H9 (cell line): ENCODE results near the gene TNNT1. TPM values are rescaled to one million over a fixed set of nuclear protein-coding genes. Genes with fewer than 3 reads are reported as not detected.

Experiments used
- DNase-seq: peaks from one replicate; pipeline ENCODE4 v3.0.0-alpha.2; 2017
- H2AFZ ChIP-seq: one replicate; pipeline ENCODE4 v1.6.1; 2013; ENCODE audit warnings: mild to moderate bottlenecking, low read length, control low read depth, moderate library complexity
- H2AK5ac ChIP-seq: 2 replicates; pipeline ENCODE4 v1.6.1; 2013; ENCODE audit warnings: low read length, control low read depth, mixed read lengths; ENCODE audit not compliant: insufficient read length
- H2BK120ac ChIP-seq: one replicate; pipeline ENCODE4 v1.6.1; 2013; ENCODE audit warnings: low read depth, mild to moderate bottlenecking, low read length, control low read depth, inconsistent platforms; ENCODE audit not compliant: poor library complexity, severe bottlenecking
- H2BK12ac ChIP-seq: 2 replicates; pipeline ENCODE4 v1.6.1; 2013; ENCODE audit warnings: low read length, control low read depth, mixed read lengths, low read depth; ENCODE audit not compliant: insufficient read length
- H2BK15ac ChIP-seq: 2 replicates; pipeline ENCODE4 v1.6.1; 2013; ENCODE audit warnings: low read depth, low read length, control low read depth
- H2BK20ac ChIP-seq: one replicate; pipeline ENCODE4 v1.6.1; 2013; ENCODE audit warnings: low read depth, mild to moderate bottlenecking, low read length, control low read depth, inconsistent platforms; ENCODE audit not compliant: poor library complexity, severe bottlenecking
- H2BK5ac ChIP-seq: 2 replicates; pipeline ENCODE4 v1.6.1; 2013; ENCODE audit warnings: low read length, control low read depth, mixed read lengths; ENCODE audit not compliant: insufficient read length
- H3K14ac ChIP-seq: 2 replicates; pipeline ENCODE4 v1.6.1; 2013; ENCODE audit warnings: low read length, control low read depth; ENCODE audit not compliant: insufficient read depth
- H3K18ac ChIP-seq: 2 replicates; pipeline ENCODE4 v1.6.1; 2013; ENCODE audit warnings: low read depth, mild to moderate bottlenecking, mixed read lengths, low read length, control low read depth; ENCODE audit not compliant: insufficient read length
- H3K23ac ChIP-seq: 2 replicates; pipeline ENCODE4 v1.6.1; 2013; ENCODE audit warnings: low read length, control low read depth, mixed read lengths, low read depth; ENCODE audit not compliant: insufficient read length
- H3K23me2 ChIP-seq: 2 replicates; pipeline ENCODE4 v1.6.1; 2013; ENCODE audit warnings: low read depth, mild to moderate bottlenecking, mixed read lengths, low read length, control low read depth; ENCODE audit not compliant: insufficient read length, poor library complexity, severe bottlenecking
- H3K27ac ChIP-seq: 2 replicates; pipeline ENCODE4 v1.5.1; 2013; ENCODE audit warnings: low read length, control low read depth, mixed read lengths, low read depth; ENCODE audit not compliant: insufficient read length
- H3K27me3 ChIP-seq: 2 replicates; pipeline ENCODE4 v1.6.1; 2013; ENCODE audit warnings: low read length, control low read depth, inconsistent platforms; ENCODE audit not compliant: insufficient read depth
- H3K4ac ChIP-seq: 2 replicates; pipeline ENCODE4 v1.6.1; 2013; ENCODE audit warnings: low read depth, mild to moderate bottlenecking, control low read depth, inconsistent platforms, low read length, moderate library complexity
- H3K4me1 ChIP-seq: 2 replicates; pipeline ENCODE4 v1.6.1; 2013; ENCODE audit warnings: low read length, control low read depth, inconsistent platforms; ENCODE audit not compliant: insufficient read depth
- H3K4me2 ChIP-seq: 2 replicates; pipeline ENCODE4 v1.6.1; 2013; ENCODE audit warnings: low read length, control low read depth, mixed read lengths; ENCODE audit not compliant: insufficient read length, insufficient read depth
- H3K56ac ChIP-seq: 2 replicates; pipeline ENCODE4 v1.6.1; 2013; ENCODE audit warnings: low read depth, mild to moderate bottlenecking, mixed read lengths, low read length, control low read depth; ENCODE audit not compliant: insufficient read length
- H3K79me1 ChIP-seq: 2 replicates; pipeline ENCODE4 v1.6.1; 2013; ENCODE audit warnings: low read depth, mild to moderate bottlenecking, moderate library complexity, low read length, control low read depth, inconsistent platforms; ENCODE audit not compliant: insufficient read depth, poor library complexity, severe bottlenecking
- H3K79me2 ChIP-seq: 2 replicates; pipeline ENCODE4 v1.6.1; 2013; ENCODE audit warnings: low read length, control low read depth, inconsistent platforms; ENCODE audit not compliant: insufficient read depth
- H3K9ac ChIP-seq: 2 replicates; pipeline ENCODE4 v1.6.1; 2013; ENCODE audit warnings: low read length, control low read depth, mixed read lengths; ENCODE audit not compliant: insufficient read length; ENCODE audit errors: extremely low read depth
- H3K9me3 ChIP-seq: one replicate; pipeline ENCODE4 v1.6.1; 2013; ENCODE audit warnings: low read depth, low read length, inconsistent platforms; ENCODE audit not compliant: control insufficient read depth
- H3T11ph ChIP-seq: one replicate; pipeline ENCODE4 v1.6.1; 2013; ENCODE audit warnings: mild to moderate bottlenecking, low read length, control low read depth, inconsistent platforms
- H4K20me1 ChIP-seq: one replicate; pipeline ENCODE4 v1.6.1; 2013; ENCODE audit not compliant: control insufficient read depth, insufficient read length, insufficient read depth
- H4K5ac ChIP-seq: 2 replicates; pipeline ENCODE4 v1.6.1; 2013; ENCODE audit warnings: low read depth, mild to moderate bottlenecking, mixed read lengths, low read length, control low read depth; ENCODE audit not compliant: insufficient read length
- H4K8ac ChIP-seq: replicated peaks from 2 replicates; pipeline ENCODE4 v1.6.1; 2013; ENCODE audit warnings: low read length, control low read depth, mixed read lengths, low read depth; ENCODE audit not compliant: insufficient read length
- H4K91ac ChIP-seq: 2 replicates; pipeline ENCODE4 v1.6.1; 2013; ENCODE audit warnings: low read depth, mild to moderate bottlenecking, moderate library complexity, mixed read lengths, low read length, control low read depth; ENCODE audit not compliant: insufficient read length
- H3K27ac Mint-ChIP-seq, 3 experiments: 2 replicates in 2 of 3; 3 replicates in 1 of 3; pipeline ENCODE4 v1.8.0; 2020 to 2021; ENCODE audit warnings: mixed read lengths in 3 of 3, mild to moderate bottlenecking in 1 of 3, moderate library complexity in 1 of 3
- H3K27me3 Mint-ChIP-seq: 2 replicates; pipeline ENCODE4 v1.8.0; 2021; ENCODE audit warnings: low read depth, mild to moderate bottlenecking, moderate library complexity, mixed read lengths
- H3K36me3 Mint-ChIP-seq, 3 experiments: 2 replicates in 2 of 3; 3 replicates in 1 of 3; pipeline ENCODE4 v1.8.0; 2020 to 2021; ENCODE audit warnings: low read depth in 3 of 3, mixed read lengths in 3 of 3; ENCODE audit not compliant: insufficient read depth in 1 of 3
- H3K4me1 Mint-ChIP-seq, 2 experiments: 2 replicates each; pipeline ENCODE4 v1.8.0; 2020; ENCODE audit warnings: mixed read lengths in 2 of 2
- H3K4me3 Mint-ChIP-seq, 2 experiments: 2 replicates in 1 of 2; 3 replicates in 1 of 2; pipeline ENCODE4 v1.8.0; 2020 to 2021; ENCODE audit warnings: mild to moderate bottlenecking in 2 of 2, mixed read lengths in 2 of 2, moderate library complexity in 1 of 2
- H3K9me3 Mint-ChIP-seq, 2 experiments: 2 replicates in 1 of 2; 3 replicates in 1 of 2; pipeline ENCODE4 v1.8.0; 2020; ENCODE audit warnings: mild to moderate bottlenecking in 2 of 2, mixed read lengths in 2 of 2, moderate library complexity in 1 of 2
- CTCF ChIP-seq: fragments of 200-600 bp; sonication (generic); conservative IDR thresholded peaks from 3 replicates; pipeline ENCODE4 v1.8.0; 2021; ENCODE audit warnings: antibody characterized with exemption, mild to moderate bottlenecking
- WGBS: extraction: QIAGEN DNeasy Blood & Tissue Kit; methylation state at CpG from one replicate; pipeline ENCODE4 v1.1.7; 2013; ENCODE audit warnings: missing lambda C conversion rate, low lambda C conversion rate, mixed read lengths; ENCODE audit not compliant: insufficient read length; ENCODE audit errors: extremely low coverage; 5-methylcytosine and 5-hydroxymethylcytosine counted together
- total RNA-seq: library from RNA; stranded (reverse); gene quantifications from 2 replicates; pipeline ENCODE4 v1.2.1, GENCODE V29; 2021

The TNNT1 gene
- total RNA-seq, 1 experiment from 2014 or later: 127 TPM

- peaks cover 0 to 2% of the 10 kb centered on the region in 2 experiments; a peak in 1 of 5 replicates for H3K9me3 Mint-ChIP-seq
- Histone ChIP-seq H3K79me1 (no peaks in the 10 kb centered on the region), H3K4me2 (no peak overlapping the region), H2AFZ (no peak overlapping the region), H2BK120ac (no peak overlapping the region), H3K27ac (no peak overlapping the region), H2BK12ac (no peak overlapping the region), H4K5ac (no peak overlapping the region), H4K91ac (no peak overlapping the region), H3K9me3 (no peaks in the 10 kb centered on the region), H4K20me1 (no peaks in the 10 kb centered on the region), H2AK5ac (no peak overlapping the region), H3T11ph (no peak overlapping the region), H3K23me2 (peaks cover 5% of the 10 kb centered on the region), H3K9ac (no peak overlapping the region), H4K8ac (no peak overlapping the region), H3K79me2 (no peaks in the 10 kb centered on the region), H2BK5ac (no peak overlapping the region), H3K14ac (no peak overlapping the region; the same call in 1 of the 2 replicates), H3K4me1 (no peaks in the 10 kb centered on the region), H3K27me3 (peaks cover 11% of the 10 kb centered on the region; the same call in 1 of the 2 replicates), H3K18ac (no peak overlapping the region), H2BK15ac (no peak overlapping the region), H2BK20ac (no peak overlapping the region), H3K23ac (no peak overlapping the region), H3K4ac (no peak overlapping the region), H3K56ac (no peak overlapping the region)
- no CpG with 5 or more reads among the region's 20 CpGs for WGBS
- no peaks in the 10 kb centered on the region; a peak in 1 of 7 replicates for H3K36me3 Mint-ChIP-seq
- peaks cover 9 to 20% of the 10 kb centered on the region in 2 experiments for H3K4me1 Mint-ChIP-seq
- H3K27ac Mint-ChIP-seq: no peak overlapping the region
- H3K4me3 Mint-ChIP-seq: no peak overlapping the region
- TF ChIP-seq CTCF: no peak
- DNase-seq: no peak
- peaks cover 76% of the 10 kb centered on the region for H3K27me3 Mint-ChIP-seq
Observed at GRCh38 chr19:55181740-55182139, 32.7 kb upstream of the TNNT1 start.
